SU-DHL-6 (cell line): ENCODE measurements around the gene UTS2R.

Experiments used
- EZH2phosphoT487 ChIP-seq: fragments of 200-600 bp; sonication (generic), shearing (Covaris generic); conservative IDR thresholded peaks from 2 replicates; pipeline ENCODE4 v1.6.1; 2018; ENCODE audit warnings: mild to moderate bottlenecking, antibody characterized with exemption, low read length, moderate library complexity, mixed read lengths
- TF ChIP-seq, protein P1 (sequence below): fragments of 200-600 bp; sonication (generic); IDR thresholded peaks from one replicate; pipeline ENCODE4 v1.5.1; 2017; ENCODE audit warnings: antibody characterized with exemption, mild to moderate bottlenecking, low read length, moderate library complexity; ENCODE audit not compliant: insufficient read depth, poor library complexity, severe bottlenecking

DNA sequence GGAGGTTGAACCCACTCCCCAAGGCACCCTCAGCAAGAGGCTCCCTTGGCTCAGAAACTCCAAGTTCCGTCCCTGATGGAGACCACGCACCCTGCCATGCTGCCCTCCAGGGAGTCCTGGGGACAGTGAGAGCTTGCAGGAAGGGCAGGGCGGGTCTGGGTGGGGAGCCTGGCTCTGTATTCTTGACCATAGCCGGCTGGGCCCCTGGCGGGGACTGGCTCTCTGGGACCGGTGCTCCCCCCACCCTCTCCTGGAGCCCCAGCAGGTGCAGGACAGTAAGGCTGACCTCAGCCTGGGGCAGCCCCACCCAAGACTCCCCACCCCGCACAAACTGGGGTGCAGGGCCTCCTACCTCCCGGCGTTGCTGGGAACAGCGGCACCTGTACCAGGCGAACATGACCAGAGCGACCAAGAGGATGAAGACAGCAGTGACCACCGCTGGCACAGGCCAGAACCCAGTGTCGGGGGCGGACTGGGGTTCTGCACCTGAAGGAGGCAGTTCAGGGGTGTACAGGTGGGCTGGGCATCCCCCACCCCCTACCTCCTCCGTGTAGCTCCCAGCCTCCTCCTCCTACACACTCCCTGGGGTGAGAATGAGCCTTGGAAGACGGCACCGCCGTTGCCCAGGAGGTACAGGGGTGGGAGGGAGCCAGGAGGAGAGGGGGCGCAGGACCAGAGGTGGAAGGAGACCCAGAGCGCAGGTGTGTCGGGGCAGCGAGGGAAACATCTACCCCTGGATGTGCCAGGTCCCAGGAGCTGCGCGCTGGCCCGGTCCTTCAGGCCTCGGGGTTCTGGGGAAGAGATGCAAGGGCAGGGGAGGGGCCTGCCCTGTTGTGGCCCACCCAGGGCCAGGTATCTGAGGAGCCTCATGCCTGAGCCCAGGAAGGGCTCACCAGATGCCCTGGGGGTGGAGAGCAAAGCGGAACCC lies 48.8 kb upstream of the UTS2R start:
- TF ChIP-seq, protein P1, sequence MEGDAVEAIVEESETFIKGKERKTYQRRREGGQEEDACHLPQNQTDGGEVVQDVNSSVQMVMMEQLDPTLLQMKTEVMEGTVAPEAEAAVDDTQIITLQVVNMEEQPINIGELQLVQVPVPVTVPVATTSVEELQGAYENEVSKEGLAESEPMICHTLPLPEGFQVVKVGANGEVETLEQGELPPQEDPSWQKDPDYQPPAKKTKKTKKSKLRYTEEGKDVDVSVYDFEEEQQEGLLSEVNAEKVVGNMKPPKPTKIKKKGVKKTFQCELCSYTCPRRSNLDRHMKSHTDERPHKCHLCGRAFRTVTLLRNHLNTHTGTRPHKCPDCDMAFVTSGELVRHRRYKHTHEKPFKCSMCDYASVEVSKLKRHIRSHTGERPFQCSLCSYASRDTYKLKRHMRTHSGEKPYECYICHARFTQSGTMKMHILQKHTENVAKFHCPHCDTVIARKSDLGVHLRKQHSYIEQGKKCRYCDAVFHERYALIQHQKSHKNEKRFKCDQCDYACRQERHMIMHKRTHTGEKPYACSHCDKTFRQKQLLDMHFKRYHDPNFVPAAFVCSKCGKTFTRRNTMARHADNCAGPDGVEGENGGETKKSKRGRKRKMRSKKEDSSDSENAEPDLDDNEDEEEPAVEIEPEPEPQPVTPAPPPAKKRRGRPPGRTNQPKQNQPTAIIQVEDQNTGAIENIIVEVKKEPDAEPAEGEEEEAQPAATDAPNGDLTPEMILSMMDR: no peak
- TF ChIP-seq EZH2phosphoT487: no peak
